ENCODE measurements around the gene RSPO4.

DNA sequence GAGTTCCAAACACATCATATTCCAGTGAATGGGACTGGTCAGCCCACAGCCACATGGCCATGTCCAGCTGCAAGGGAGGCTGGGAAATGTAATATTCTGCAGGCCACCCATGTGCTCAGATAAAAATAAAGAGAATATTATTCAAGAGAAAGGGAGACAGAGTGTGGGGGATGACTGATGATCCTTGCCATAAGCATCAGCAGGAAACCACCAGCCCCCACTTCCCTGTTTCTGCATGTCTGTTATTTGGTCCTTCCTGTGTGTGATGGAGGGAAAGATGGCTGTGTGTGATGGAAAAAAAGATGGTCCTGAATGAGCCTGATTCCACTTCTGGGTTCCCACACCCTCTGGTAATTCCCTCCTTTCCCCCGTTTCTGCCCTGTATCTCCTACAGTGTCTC, 13.1 kb upstream of the RSPO4 start:
- TF ChIP-seq, protein P1, sequence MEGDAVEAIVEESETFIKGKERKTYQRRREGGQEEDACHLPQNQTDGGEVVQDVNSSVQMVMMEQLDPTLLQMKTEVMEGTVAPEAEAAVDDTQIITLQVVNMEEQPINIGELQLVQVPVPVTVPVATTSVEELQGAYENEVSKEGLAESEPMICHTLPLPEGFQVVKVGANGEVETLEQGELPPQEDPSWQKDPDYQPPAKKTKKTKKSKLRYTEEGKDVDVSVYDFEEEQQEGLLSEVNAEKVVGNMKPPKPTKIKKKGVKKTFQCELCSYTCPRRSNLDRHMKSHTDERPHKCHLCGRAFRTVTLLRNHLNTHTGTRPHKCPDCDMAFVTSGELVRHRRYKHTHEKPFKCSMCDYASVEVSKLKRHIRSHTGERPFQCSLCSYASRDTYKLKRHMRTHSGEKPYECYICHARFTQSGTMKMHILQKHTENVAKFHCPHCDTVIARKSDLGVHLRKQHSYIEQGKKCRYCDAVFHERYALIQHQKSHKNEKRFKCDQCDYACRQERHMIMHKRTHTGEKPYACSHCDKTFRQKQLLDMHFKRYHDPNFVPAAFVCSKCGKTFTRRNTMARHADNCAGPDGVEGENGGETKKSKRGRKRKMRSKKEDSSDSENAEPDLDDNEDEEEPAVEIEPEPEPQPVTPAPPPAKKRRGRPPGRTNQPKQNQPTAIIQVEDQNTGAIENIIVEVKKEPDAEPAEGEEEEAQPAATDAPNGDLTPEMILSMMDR (optimal IDR thresholded peaks at IDR 0.05 in 1 of 3, IDR thresholded peaks at IDR 0.05 in 1 of 3, conservative IDR thresholded peaks at IDR 0.05 in 1 of 3; ENCODE audit: extremely low read depth in 1 of 3, insufficient read depth in 2 of 3, low read length in 3 of 3) = no peak
- no peak for TF ChIP-seq EZH2 (IDR thresholded peaks at IDR 0.05; ENCODE audit: low read length)

Data from keratinocyte (primary cell).